Measurements from ENCODE around the gene ABTB2. TPM values are rescaled to one million over a fixed set of nuclear protein-coding genes. Genes with fewer than 3 reads are reported as not detected.

Gene ABTB2
- total and polyA plus RNA-seq, 9 of the 15 experiments (the other 6 are each of a cell fraction or from before 2014, with no cell fraction given), result 0.03 to 0.18 (median 0.12) TPM; not detected in 2

- Histone ChIP-seq H3K9me1 (ENCODE audit: control insufficient read depth, insufficient read depth, low read length) (no peaks in the 10 kb centered on the region), H3K9me3 (replicated peaks; ENCODE audit: control insufficient read depth, insufficient read depth, low read depth, low read length) (no peaks in the 10 kb centered on the region), H3K79me2 (ENCODE audit: control insufficient read depth, insufficient read depth, low read length) (no peaks in the 10 kb centered on the region), H3K27me3 (ENCODE audit: control insufficient read depth in 2 of 2, insufficient read depth in 2 of 2, low read length in 2 of 2) (peaks cover 34 to 66% of the 10 kb centered on the region in 2 experiments), H3K9ac (ENCODE audit: insufficient read depth in 1 of 2, low read depth in 2 of 2, low read length in 2 of 2) (no peak overlapping the region), H2AFZ (ENCODE audit: low read depth, low read length) (no peak overlapping the region), H4K20me1 (replicated peaks; ENCODE audit: control insufficient read depth, insufficient read depth, low read length) (peaks cover 4% of the 10 kb centered on the region), H3K4me3 (no peak overlapping the region), H3K36me3 (ENCODE audit: control insufficient read depth, insufficient read depth, low read length) (no peaks in the 10 kb centered on the region), H3K4me1 (replicated peaks in 1 of 2; ENCODE audit: control insufficient read depth in 2 of 2, insufficient read depth in 2 of 2, low read length in 2 of 2) (no peaks in the 10 kb centered on the region), H3K27ac (ENCODE audit: extremely low read depth, low read depth, low read length) (no peak overlapping the region), H3K4me2 (ENCODE audit: insufficient read depth, low read length) (no peak overlapping the region)
- FAIRE-seq (peak; percentile 11), ATAC-seq (no peak; the same call in 2 of the 3 replicates), DNase-seq (ENCODE audit: extremely low read depth in 1 of 4, low spot score in 3 of 4) (no peak)
- TF ChIP-seq NFIC (IDR thresholded peaks at IDR 0.05) (0 out of 2 replicates have a peak, but pooled peaks have one; percentile 19), ZNF143 (CRISPR knock-in tag; IDR thresholded peaks at IDR 0.05) (no peak), ZNF347 (CRISPR knock-in tag; IDR thresholded peaks at IDR 0.05; ENCODE audit: low read depth) (no peak), CBX2 (IDR thresholded peaks at IDR 0.05; ENCODE audit: insufficient read depth, low read length, poor library complexity, severe bottlenecking) (peak; percentile 10)
- in situ Hi-C loops (cut with MboI) (loop anchor here (25.0 kb wide), 1 partner anchor 508 kb away; no protein-coding TSS in a partner anchor), intact Hi-C loops (cut with micrococcal nuclease) (no loop called here)
- 2% methylated on average over 8 of the region's 8 CpGs for WGBS (ENCODE audit: insufficient coverage, low coverage, missing lambda C conversion rate)
- no TSS peak for BruUV-seq (replicated peaks)
- POLR2A ChIA-PET, result interaction anchor here (0.6 to 1.2 kb wide), 2 partner anchors 11 kb away, joined by 4 to 5 read pairs; no protein-coding TSS in a partner anchor
- CTCF ChIA-PET (ENCODE audit: low intra/inter-chr PET ratio), result no interaction called here
Measured at GRCh38 chr11:34344768-34345539, 12.9 kb downstream of the ABTB2 start.

DNA sequence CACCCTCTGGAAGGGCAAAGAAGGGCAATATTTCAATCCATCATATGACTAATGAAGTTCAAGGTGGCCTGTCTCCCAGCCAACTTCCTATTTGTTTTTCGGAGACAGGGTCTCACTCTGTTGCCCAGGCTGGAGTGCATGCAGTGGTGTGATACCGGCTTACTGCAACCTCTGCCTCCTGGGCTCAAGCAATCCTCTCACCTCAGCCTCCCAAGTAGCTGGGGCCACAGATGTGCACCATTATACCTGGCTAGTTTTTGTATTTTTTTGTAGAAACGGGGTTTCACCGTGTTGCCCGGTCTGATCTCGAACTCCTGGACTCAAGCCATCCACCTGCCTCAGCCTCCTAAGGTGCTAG lies 13.4 kb downstream of the ABTB2 start:
- Histone ChIP-seq H3K79me2 (ENCODE audit: control insufficient read depth, insufficient read depth, low read length) (no peaks in the 10 kb centered on the region), H3K4me3 (no peak overlapping the region), H3K27ac (ENCODE audit: extremely low read depth, low read depth, low read length) (no peak overlapping the region), H3K27me3 (ENCODE audit: control insufficient read depth in 2 of 2, insufficient read depth in 2 of 2, low read length in 2 of 2) (peaks cover 37 to 64% of the 10 kb centered on the region in 2 experiments), H3K36me3 (ENCODE audit: control insufficient read depth, insufficient read depth, low read length) (no peaks in the 10 kb centered on the region), H2AFZ (ENCODE audit: low read depth, low read length) (no peak overlapping the region), H3K9me1 (ENCODE audit: control insufficient read depth, insufficient read depth, low read length) (no peaks in the 10 kb centered on the region), H3K4me1 (replicated peaks in 1 of 2; ENCODE audit: control insufficient read depth in 2 of 2, insufficient read depth in 2 of 2, low read length in 2 of 2) (no peaks in the 10 kb centered on the region), H3K9ac (ENCODE audit: insufficient read depth in 1 of 2, low read depth in 2 of 2, low read length in 2 of 2) (no peak overlapping the region), H4K20me1 (replicated peaks; ENCODE audit: control insufficient read depth, insufficient read depth, low read length) (peaks cover 4% of the 10 kb centered on the region), H3K9me3 (replicated peaks; ENCODE audit: control insufficient read depth, insufficient read depth, low read depth, low read length) (no peaks in the 10 kb centered on the region), H3K4me2 (ENCODE audit: insufficient read depth, low read length) (no peak overlapping the region)
- ChIA-PET CTCF (ENCODE audit: low intra/inter-chr PET ratio) (no interaction called here), POLR2A (no interaction called here)
- no peak for DNase-seq (ENCODE audit: extremely low read depth in 1 of 4, low spot score in 3 of 4)
- in situ Hi-C loops (cut with MboI) (loop anchor here (25.0 kb wide), 1 partner anchor 507 kb away; no protein-coding TSS in a partner anchor), intact Hi-C loops (cut with micrococcal nuclease) (no loop called here)
- WGBS (ENCODE audit: insufficient coverage, low coverage, missing lambda C conversion rate), result 0% methylated on average over 6 of the region's 6 CpGs
- no TSS peak for BruUV-seq (replicated peaks)
- no peak for FAIRE-seq
- ATAC-seq, result no peak
- TF ChIP-seq POLR2A (conservative IDR thresholded peaks at IDR 0.05) (no peak), SLC30A9 (CRISPR knock-in tag; IDR thresholded peaks at IDR 0.05) (no peak), AFF1 (IDR thresholded peaks at IDR 0.05; ENCODE audit: low read depth in 1 of 2, partially characterized antibody in 2 of 2) (no peak), EHMT2 (IDR thresholded peaks at IDR 0.05) (no peak), NFIC (IDR thresholded peaks at IDR 0.05) (no peak), NCOA2 (IDR thresholded peaks at IDR 0.05; ENCODE audit: partially characterized antibody in 2 of 2) (no peak)

Measured in K562 (cell line).